Stimulated activated CD4-positive, alpha-beta T cell treated with anti-CD3 and anti-CD28 coated beads, Interleukin-12 subunit alpha, Interleukin-12 subunit beta, amount 100 ng/mL, for 4 hours (primary cell): ENCODE measurements around the gene GJB4.
"Not testable (repeated sequence)": the region's sequence is repeated elsewhere in the genome, so short reads cannot be mapped to it uniquely, and the experiment has no call there.

Source experiments
- DNase-seq: peaks from one replicate; pipeline ENCODE4 v3.0.0-alpha.2; 2020

The GJB4 gene

DNA sequence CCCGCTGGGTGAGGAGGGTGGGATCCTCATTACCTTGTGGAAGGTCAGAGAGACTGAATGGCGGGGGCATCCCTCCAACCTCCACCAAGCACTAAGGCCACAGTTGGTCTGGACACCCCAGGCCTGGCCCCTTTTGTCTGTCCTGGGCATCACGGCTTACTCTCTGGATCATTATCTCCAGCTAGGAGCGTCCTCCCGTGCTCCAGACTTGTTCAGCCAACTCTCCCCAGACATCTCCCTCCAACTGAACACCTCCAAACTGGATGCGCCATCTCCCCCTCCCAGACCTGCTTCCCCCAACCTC is 11.9 kb upstream of the GJB4 start:
- DNase-seq: no peak

DNA sequence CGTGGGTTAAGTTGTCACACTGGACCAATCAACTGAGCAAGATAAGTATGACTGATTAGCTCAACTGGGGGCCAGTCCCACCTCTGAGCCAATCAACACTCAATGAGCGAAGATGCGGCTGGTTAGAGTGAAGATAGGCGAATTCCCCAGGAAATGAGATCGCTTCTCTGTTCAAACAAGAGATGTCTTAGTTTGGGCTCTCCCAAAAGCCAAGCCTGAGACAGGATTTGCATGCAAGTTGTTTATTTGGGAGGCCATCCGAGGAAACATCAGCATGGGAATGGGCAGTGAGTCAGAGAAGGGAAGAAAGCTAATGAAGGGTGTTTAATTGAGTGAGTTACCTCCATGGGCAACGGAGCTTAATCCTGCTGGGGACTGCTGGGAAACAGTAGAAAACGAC is 9.5 kb upstream of the GJB4 start:
- no peak for DNase-seq

DNA sequence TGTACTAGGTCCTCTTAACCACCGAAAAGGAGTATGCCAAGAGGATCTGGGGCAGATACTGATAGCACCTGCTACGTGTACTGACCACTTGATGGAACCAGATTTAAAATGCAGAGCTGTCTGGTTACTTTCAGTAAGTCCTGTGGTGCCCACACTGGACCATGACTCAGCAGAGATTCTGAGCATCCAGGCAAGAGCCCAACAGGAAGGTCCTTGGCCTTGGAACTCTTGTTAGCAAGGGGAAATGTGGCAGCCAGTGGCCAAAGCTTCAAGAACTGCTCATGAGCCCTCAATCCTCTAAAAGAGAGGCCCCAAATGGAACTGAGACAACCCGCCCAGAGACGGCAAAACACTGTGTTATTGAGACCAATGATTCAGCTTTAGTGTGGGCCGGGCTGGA is 8.9 kb upstream of the GJB4 start:
- no peak for DNase-seq

DNA sequence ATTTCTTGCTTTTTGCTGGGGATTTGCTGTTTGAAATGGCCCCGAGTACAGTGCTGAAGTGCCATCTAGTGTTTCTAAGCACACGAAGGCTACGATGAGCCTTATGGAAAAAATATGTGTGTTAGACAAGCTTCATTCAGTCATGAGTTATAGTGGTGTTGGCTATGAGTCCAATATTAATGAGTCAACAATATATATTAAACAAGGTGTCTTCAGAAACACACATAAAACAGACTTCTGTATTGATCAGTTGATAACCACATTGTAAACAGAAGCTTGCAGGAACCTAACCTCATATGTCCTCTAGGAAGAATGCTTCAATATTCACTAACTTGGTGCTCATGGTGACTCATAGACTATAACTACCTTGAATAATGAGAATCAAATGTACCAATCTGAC is 6.4 kb upstream of the GJB4 start:
- DNase-seq: no peak

DNA sequence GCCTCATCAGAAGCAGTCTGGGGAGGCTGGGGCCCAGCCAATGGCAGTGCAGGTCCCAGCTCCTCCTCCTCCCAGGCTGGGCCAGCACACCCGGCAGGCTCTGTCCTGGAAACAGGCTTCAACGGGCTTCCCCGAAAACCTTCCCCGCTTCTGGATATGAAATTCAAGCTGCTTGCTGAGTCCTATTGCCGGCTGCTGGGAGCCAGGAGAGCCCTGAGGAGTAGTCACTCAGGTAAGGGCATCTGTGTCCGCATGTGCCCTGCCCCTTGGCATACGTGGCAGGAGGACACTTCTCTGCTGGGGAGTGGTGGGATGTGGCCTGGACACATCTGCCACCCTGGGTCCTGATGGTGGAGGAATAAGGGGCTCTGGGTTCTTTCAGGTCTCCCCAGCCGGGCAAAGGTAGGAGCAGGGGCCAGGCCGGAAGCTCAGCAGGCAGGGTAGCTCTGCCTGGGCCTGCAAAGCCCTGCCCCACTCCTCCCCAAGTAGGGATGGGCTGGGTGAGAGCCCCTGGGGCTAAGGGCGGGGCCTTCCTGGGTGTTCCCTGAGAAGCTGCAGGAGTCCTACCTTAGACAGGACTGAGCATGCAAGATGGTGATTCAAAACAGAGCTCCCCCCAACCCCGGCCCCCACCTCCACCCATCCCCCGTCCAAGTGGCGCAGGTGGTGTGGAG is 4.4 kb upstream of the GJB4 start, which contains the start of gene GJB5:
TSS of gene GJB5 (plus strand) at position 84 of the 674 bp plus-strand sequence. CDS start 2,284 bp downstream, outside the sequence.
- no peak for DNase-seq

DNA sequence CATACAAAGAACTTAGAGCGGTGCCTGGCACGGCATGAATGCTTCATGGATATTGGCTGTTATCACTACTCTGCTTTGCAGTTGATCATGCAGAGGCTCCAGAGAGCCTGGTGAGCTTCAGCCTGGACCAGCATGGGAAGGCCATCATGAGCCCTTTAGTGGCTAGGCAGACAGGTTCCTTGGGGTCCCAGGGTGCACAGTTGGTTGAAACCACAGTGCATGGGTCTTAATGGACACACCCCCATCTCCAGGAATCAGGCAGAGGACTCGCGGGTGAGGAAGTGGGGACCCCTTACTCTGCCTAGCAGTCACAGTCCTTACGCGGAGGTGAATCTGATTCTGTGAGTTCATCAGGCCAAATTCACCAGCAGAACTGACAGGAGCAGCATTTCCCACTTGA is 3.6 kb upstream of the GJB4 start:
- DNase-seq: no peak

DNA sequence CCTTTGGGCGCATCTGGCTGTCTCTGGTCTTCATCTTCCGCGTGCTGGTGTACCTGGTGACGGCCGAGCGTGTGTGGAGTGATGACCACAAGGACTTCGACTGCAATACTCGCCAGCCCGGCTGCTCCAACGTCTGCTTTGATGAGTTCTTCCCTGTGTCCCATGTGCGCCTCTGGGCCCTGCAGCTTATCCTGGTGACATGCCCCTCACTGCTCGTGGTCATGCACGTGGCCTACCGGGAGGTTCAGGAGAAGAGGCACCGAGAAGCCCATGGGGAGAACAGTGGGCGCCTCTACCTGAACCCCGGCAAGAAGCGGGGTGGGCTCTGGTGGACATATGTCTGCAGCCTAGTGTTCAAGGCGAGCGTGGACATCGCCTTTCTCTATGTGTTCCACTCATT is 2.2 kb upstream of the GJB4 start:
- no peak for DNase-seq

DNA sequence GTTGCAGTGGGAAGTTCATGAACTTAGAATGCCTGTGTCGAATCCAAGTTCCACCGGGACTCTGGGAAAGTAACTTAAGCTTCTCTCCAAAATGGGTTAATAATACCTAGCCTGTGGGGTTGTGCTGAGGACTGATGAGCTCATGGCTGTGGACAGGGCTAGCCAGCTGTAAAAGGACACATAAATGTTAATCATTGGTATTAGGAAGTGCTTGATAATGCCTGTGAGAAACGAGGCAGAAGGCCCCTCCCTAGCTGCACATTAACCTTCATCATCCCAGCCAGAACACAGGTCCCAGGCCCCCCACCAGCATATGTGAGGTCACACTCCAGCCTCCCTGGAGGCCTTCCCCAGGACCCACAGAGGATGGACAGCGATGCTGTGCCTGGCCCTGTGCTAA is 789 bp upstream of the GJB4 start:
- DNase-seq: no peak

DNA sequence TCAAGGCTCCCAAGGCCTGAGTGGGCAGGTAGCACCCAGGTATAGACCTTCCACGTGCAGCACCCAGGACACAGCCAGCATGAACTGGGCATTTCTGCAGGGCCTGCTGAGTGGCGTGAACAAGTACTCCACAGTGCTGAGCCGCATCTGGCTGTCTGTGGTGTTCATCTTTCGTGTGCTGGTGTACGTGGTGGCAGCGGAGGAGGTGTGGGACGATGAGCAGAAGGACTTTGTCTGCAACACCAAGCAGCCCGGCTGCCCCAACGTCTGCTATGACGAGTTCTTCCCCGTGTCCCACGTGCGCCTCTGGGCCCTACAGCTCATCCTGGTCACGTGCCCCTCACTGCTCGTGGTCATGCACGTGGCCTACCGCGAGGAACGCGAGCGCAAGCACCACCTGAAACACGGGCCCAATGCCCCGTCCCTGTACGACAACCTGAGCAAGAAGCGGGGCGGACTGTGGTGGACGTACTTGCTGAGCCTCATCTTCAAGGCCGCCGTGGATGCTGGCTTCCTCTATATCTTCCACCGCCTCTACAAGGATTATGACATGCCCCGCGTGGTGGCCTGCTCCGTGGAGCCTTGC is 1.7 kb downstream of the GJB4 start:
- DNase-seq: no peak

DNA sequence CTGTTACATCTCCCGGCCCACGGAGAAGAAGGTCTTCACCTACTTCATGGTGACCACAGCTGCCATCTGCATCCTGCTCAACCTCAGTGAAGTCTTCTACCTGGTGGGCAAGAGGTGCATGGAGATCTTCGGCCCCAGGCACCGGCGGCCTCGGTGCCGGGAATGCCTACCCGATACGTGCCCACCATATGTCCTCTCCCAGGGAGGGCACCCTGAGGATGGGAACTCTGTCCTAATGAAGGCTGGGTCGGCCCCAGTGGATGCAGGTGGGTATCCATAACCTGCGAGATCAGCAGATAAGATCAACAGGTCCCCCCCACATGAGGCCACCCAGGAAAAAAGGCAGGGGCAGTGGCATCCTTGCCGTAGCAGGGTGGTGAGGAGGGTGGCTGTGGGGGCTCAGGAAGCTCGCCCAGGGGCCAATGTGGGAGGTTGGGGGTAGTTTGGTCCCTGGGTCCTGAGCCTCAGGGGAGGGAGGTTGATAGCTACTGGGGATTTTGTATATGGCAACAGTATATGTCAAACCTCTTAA is 2.3 kb downstream of the GJB4 start:
- no peak for DNase-seq

DNA sequence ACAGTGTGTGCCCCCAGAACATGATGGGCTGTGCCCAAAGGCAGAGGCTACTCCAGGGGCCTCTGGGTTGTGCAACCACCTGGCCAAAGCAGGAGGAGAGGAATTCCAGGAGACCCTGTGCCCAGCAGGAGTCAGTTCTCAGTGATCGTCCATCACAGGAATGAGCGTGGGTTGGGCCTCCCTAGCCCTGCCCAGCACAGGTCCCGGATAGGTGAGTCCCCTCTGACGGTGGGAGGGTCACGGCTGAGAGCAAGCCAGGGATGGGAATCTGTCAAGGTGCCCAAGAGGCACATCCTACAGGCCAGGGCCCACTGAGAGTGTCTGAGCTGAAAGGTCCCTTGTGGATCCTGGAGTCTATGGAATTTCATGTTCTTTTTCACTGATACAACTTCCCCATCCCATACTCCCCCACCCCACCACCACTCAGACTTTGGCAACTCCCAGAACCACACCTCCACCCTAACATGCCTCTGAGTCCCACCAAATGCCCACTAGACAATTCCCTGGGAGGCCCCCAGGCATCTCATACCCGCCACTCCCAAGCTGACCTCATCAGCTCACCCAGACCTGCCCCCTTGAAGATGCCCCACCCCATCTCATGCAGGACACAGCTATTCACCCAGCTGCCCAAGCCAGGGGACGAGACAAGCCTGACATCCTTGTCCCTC is 3.1 kb downstream of the GJB4 start:
- no peak for DNase-seq

DNA sequence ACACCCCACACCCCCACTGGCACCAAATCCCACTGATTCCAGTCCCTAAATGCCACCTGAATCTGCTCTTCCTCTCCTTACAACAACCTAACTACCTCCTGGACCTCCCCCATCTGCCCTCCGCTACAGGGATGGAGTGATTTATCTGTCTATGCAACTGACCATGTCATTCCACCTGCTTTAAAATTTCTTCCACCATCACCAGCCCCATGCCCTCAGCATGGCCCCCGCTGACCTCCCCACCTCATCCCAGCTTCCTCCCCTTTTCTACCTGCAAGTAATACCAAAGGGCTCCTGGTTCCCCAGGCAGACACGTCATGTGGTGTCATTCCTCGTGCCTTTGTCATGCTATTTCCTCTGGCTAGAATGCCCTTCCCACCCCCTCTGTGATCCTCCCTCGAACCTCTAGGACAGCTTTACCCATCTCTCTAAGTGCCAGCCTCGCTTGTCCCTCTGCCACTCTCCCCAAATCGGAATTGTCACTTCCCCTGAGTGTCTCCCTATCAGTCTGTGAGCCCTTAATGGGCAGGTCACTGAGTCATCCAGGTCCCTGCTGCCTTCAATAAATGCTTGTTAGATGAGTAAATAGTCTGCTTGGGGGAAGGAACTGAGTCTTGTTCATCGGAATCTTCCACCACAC is 3.7 kb downstream of the GJB4 start:
- DNase-seq: no peak

DNA sequence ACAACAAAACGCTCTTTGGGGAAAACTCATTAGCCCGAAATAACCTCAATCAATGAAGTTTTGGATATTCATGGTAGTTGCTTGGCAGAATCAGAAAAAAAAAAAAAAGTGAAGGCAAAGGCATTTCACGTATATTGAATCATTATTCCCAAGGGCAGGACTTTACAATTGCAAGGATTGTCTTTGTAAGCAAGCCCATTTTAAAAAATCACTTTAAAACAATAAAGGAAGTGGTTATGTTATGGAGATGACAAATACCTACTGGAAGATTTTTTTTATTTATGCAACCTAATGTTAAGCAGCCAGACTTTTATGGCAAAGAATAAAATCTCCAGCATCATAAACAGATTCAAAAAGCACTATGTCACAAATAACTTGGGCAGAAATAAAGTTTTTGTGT is 9.3 kb downstream of the GJB4 start:
- no peak for DNase-seq

DNA sequence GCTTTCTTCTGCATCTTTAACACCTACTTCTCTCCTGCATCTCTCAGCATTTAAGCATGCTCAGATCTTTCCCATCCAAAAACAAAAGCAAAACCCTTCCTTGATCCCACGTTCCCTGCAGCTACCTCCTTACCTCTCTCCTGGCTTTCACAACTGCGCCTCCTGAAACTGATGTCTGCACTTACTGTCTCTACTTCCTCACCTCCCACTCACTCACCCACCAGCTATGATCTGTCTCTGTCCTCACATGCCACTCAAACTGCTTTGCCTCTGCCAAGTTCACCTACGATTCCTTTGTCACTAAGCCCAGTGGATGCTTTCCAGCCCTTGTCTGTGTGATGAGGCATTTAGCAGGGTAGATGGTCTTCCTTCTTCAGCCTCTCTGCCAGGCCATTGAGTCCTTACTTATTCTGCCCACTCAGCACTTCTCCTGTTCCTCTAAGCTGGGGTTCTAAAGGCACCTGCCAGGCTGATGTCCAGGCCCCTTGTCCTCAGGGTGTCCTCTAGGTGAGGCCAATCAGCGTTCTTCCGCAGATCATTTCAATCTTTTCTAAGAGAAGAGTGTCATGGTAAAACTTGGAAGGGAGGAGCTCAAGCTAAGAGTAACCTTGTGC is 11.5 kb downstream of the GJB4 start:
- no peak for DNase-seq

DNA sequence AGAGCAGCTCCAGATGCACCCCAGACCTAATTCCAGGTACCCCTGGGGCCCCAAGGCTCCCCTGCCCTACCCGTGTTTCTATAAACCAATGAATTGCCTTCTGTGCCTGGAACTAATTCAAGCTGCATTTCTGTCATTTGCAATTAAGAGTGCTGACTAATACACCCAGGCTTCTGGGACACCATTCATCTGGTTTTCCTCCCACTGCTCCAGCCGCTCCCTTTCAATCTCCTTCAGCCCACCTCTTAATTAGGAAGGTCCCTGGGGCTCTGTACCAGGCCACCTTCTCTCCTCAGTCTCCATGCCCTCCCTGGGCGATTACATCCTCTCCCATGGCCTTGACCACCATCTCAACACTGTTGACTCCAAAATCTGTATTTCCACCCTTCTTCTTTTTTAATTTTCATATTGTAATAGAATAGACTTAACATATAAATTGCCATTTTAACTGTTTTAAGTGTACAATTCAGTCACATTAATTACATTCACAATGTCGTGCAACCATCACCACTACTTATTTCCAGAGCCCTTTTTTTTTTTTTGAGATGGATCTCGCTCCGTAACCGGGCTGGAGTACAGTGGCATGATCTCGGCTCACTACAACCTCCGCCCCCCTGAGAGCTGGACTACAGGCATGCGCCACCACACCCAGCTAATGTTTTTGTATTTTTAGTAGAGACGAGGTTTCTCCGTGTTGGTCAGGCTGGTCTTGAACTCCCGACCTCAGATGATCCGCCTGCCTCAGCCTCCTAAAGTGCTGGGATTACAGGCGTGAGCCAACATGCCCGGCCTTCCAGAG is 12.2 kb downstream of the GJB4 start:
- no peak for DNase-seq

DNA sequence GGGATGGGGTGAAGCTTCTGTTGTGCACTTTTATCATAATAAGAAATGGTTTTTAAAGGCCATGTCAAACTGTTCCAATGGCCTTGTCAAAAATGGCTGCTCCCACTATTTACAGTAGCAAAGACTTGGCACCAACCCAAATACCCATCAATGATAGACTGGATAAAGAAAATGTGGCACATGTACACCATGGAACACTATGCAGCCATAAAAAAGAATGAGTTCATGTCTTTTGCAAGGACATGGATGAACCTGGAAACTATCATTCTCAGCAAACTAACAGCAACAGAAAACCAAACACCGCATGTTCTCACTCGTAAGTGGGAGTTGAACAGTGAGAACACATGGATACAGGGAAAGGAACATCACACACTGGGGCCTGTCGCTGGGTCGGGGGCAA is 13.6 kb downstream of the GJB4 start:
- DNase-seq: not testable (repeated sequence)

DNA sequence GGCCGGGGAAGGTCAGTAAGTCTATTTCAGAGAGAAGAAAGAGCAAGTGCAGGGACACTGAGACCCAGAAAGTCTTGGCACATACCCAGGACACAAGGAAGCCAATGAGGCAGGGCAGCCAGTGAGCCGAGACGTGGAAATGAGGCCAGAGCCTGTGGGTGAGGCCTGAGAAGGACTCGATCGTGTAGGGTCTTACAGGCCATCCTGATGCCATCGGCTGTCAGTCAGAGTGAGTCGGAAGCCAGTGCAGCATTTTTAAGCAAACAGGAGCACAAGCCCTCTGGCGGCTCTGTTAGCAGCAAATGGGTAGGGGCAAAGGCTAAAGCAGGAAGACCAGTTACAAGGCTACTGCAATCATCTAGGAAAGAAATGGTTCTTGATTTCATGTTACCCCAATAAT is 15.4 kb downstream of the GJB4 start:
- no peak for DNase-seq

DNA sequence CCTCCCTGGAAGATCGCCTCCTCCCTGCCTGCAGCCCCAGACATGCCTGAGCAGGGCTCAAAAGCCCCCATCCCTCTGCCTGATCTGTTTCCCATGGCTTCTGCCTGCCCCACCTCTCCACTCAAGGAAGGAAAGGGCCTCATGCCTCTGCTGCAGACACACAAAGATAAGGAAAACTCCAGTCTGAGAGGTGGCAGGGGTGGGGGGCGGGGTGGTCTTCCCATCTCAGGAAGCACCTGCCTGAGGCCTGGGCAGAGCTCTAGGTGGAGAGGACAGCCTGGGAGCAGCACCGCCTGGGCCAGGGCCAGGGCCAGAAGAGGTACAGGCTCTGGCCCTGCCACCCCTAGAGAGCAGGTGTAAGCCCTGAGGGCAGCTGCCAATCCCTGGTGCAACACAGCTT is 17.4 kb downstream of the GJB4 start:
- no peak for DNase-seq

DNA sequence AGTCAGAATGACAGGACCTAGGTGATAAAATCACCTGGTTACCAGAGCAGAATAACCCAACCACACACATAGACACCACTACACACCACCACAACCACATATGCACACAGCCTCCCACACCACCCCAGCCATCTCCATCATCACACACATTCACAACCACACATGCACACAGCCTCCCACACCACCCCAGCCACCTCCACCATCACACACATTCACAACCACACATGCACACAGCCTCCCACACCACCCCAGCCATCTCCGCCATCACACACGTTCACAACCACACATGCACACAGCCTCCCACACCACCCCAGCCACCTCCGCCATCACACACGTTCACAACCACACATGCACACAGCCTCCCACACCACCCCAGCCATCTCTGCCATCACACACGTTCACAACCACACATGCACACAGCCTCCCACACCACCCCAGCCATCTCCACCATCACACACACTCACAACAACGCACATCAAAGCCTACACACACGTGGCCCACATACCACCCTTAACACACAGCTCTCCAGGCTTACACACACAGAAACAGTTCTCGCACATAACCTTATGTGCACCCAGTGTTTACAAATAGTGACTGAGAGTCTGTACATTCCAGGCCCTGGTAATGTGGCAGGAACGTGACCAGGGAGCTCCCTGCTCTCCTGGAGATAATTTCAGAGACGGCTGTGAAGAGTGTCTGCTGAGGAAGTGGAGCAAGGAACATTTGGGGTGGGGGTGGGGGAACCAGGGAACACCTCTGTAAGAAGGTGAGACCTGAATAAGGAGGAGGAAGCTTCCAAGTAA is 18.2 kb downstream of the GJB4 start:
- no peak for DNase-seq

DNA sequence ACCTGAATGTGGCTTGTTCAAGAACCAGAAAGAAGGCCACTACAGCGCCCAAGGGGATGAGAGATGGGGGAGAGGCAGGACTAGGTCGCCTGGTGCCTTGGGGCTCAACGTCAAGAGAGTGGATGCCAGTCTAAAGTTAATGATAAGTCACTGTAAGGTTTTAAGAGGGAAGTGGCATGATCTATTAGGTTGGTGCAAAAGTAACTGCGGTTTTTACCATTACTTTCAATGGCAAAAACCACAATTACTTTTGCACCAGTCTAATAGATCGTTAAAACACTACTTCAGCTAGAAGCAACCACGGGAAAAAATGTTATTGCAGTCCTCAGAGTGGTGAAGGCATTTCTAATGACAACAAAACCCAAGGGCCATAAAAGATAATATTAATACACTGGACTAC is 18.8 kb downstream of the GJB4 start:
- DNase-seq: no peak

DNA sequence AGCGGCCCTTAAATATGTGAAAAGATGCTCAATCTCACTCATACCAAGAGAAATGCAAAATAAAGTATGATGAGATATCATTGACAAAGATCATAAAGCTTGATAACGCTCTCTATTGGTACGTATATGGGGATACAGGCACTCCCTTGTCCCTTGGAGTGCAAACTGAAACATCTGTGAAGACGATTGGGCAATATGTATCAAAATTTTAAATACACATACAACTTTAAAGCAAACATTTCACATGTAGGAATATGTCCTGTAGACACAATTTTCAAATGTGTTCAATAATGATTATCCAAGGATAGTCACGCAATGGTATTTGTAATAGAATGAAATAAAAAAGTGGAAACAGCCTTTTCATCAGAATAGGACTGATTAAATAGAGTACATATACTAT is 19.5 kb downstream of the GJB4 start:
- no peak for DNase-seq

DNA sequence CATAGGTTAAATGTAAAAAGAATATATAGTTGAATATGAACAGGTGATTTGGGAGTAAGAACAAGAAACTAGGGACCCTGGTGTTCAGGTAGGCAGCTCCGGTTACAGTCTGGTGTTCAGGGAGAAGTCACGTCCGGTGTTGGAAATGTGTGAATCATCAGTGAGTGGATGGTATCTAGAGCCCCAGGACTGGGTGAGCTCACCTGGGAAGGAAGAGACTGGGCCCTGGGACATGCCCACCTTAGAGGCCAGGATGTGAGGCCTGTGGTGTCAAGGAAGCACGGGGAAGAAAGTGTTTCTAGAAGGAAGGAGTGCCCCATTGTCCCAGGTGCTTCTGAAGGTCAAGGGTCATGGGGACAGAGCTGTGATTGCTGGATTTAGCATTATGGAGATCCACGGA is 20.0 kb downstream of the GJB4 start:
- DNase-seq: no peak
